HepG2 (cell line): ENCODE results near the gene FEV. TPM values are rescaled to one million over a fixed set of nuclear protein-coding genes. Genes with fewer than 3 reads are reported as not detected.

ENCODE experiments used
- ATAC-seq: fragments of 200-7000 bp; cut with Tn5 transposase; 3 replicates; pipeline ENCODE4 v1.9.1; 2020; ENCODE audit warnings: mild to moderate bottlenecking, moderate library complexity
- BruUV-seq: library from RNA; stranded (reverse); fragments of 400-500 nt; replicated peaks from 2 replicates; lab custom pipeline; 2021; lab: Mats Ljungman, UMichigan
- CTCF ChIA-PET: fragments of 300-600 bp; formaldehyde crosslinking; extraction: SDS; loops from one replicate; lab custom pipeline; 2021; ENCODE audit warnings: low total read pairs, inconsistent platforms, low intra/inter-chr PET ratio; lab: Yijun Ruan, JAX
- POLR2A ChIA-PET: fragments of 350-600 bp; sonication (Branson Sonifier 250); formaldehyde crosslinking; loops from one replicate; lab custom pipeline; 2020; ENCODE audit warnings: antibody characterized with exemption, inconsistent platforms; lab: Yijun Ruan, JAX
- DNase-seq: peaks from one replicate; pipeline ENCODE4 v3.0.0-alpha.2; 2015; ENCODE audit warnings: low spot score
- FAIRE-seq: peaks from 3 replicates; lab custom pipeline; 2011; peaks lifted over from hg19 to GRCh38; lab: Jason Lieb, UNC
- H2AFZ ChIP-seq: one replicate; pipeline ENCODE4 v1.6.1; 2011; ENCODE audit warnings: low read length, inconsistent platforms
- H3K27ac ChIP-seq: fragments of 300-600 bp; 3 replicates; pipeline ENCODE4 v1.8.0; 2011; ENCODE audit warnings: mixed run types, mild to moderate bottlenecking, mixed read lengths, low read length, inconsistent platforms; ENCODE audit not compliant: insufficient read depth; ENCODE audit errors: extremely low read length
- H3K27me3 ChIP-seq, 2 experiments: fragments of 200-600 bp in 1 of 2; 2 replicates in 1 of 2; 3 replicates in 1 of 2; pipeline versions ENCODE4 v1.6.0 to v1.8.0; 2011; ENCODE audit warnings: low read length in 2 of 2, mild to moderate bottlenecking in 2 of 2, moderate library complexity in 2 of 2, inconsistent platforms in 1 of 2; ENCODE audit not compliant: insufficient read depth in 2 of 2, control insufficient read depth in 1 of 2
- H3K36me3 ChIP-seq, 2 experiments: fragments of 200-600 bp in 1 of 2; replicated peaks in 1 of 2; 2 replicates in 1 of 2; 3 replicates in 1 of 2; pipeline versions ENCODE4 v1.5.1 to v1.8.0; 2011; ENCODE audit warnings: low read length in 2 of 2, inconsistent platforms in 1 of 2; ENCODE audit not compliant: insufficient read depth in 2 of 2, control insufficient read depth in 1 of 2
- H3K4me1 ChIP-seq: 2 replicates; pipeline ENCODE4 v1.5.1; 2012; ENCODE audit warnings: low read length, inconsistent platforms; ENCODE audit not compliant: insufficient read depth
- H3K4me2 ChIP-seq: 2 replicates; pipeline ENCODE4 v1.6.0; 2011; ENCODE audit warnings: low read depth, low read length, inconsistent platforms
- H3K4me3 ChIP-seq, 3 experiments: fragments of 200-600 bp in 1 of 3; sonication (generic), shearing (Covaris generic) in 1 of 3; replicated peaks in 1 of 3; 2 replicates each; pipeline ENCODE4 v1.5.1; 2011 to 2016; ENCODE audit warnings: low read length in 3 of 3, inconsistent platforms in 2 of 3, low read depth in 2 of 3, mild to moderate bottlenecking in 2 of 3, control low read depth in 1 of 3, mixed read lengths in 1 of 3; ENCODE audit not compliant: insufficient read depth in 1 of 3
- H3K79me2 ChIP-seq: one replicate; pipeline ENCODE4 v1.6.1; 2011; ENCODE audit warnings: low read length, inconsistent platforms; ENCODE audit not compliant: insufficient read depth
- H3K9ac ChIP-seq: 2 replicates; pipeline ENCODE4 v1.6.0; 2011; ENCODE audit warnings: mild to moderate bottlenecking, low read depth, low read length, inconsistent platforms; ENCODE audit not compliant: insufficient read depth
- H3K9me3 ChIP-seq: 2 replicates; pipeline ENCODE4 v1.5.1; 2012; ENCODE audit warnings: mild to moderate bottlenecking, low read length
- H4K20me1 ChIP-seq: 2 replicates; pipeline ENCODE4 v1.6.0; 2011; ENCODE audit warnings: inconsistent platforms, mild to moderate bottlenecking, low read length, moderate library complexity; ENCODE audit not compliant: insufficient read depth
- ATF4 ChIP-seq, 2 experiments: fragments of 450-650 bp in 1 of 2; sonication (generic) in 1 of 2; formaldehyde crosslinking; IDR thresholded peaks; 2 replicates each; pipeline versions ENCODE4 v1.5.0 to v1.8.0; 2020 to 2022; ENCODE audit warnings: mild to moderate bottlenecking in 1 of 2, missing genetic modification reagents in 1 of 2
- BCL6 ChIP-seq: IDR thresholded peaks from 2 replicates; pipeline ENCODE4 v1.6.1; 2016; ENCODE audit warnings: missing genetic modification reagents, missing compliant biosample characterization
- EP300 ChIP-seq, 3 experiments: sonication (generic) in 1 of 3; formaldehyde crosslinking in 1 of 3; IDR thresholded peaks; 2 replicates each; pipeline versions ENCODE4 v1.5.1 to v1.6.1; 2011 to 2020; ENCODE audit warnings: low read depth in 2 of 3, low read length in 2 of 3, borderline replicate concordance in 1 of 3, improper control_type of control experiment in 1 of 3, mild to moderate bottlenecking in 1 of 3, missing genetic modification reagents in 1 of 3, moderate library complexity in 1 of 3
- HNRNPUL1 ChIP-seq: fragments of 200-400 bp; formaldehyde crosslinking; IDR thresholded peaks from 2 replicates; pipeline ENCODE4 v1.6.1; 2017; ENCODE audit warnings: low read depth, mild to moderate bottlenecking, low read length, moderate library complexity
- KLF16 ChIP-seq, 2 experiments: sonication (generic) in 1 of 2; formaldehyde crosslinking in 1 of 2; IDR thresholded peaks; 2 replicates each; pipeline versions ENCODE4 v1.6.1 to v1.8.0; 2016 to 2023; ENCODE audit warnings: missing genetic modification reagents in 2 of 2, missing compliant biosample characterization in 1 of 2
- NR2F6 ChIP-seq, 2 experiments: IDR thresholded peaks; 2 replicates each; pipeline ENCODE4 v1.6.1; 2016; ENCODE audit warnings: antibody characterized with exemption in 1 of 2, mild to moderate bottlenecking in 1 of 2
- SNRNP70 ChIP-seq: fragments of 200-400 bp; formaldehyde crosslinking; IDR thresholded peaks from 2 replicates; pipeline ENCODE4 v1.6.1; 2017; ENCODE audit warnings: mild to moderate bottlenecking, low read depth, low read length, moderate library complexity
- SOX5 ChIP-seq: IDR thresholded peaks from 2 replicates; pipeline ENCODE4 v1.6.1; 2016; ENCODE audit warnings: borderline replicate concordance
- THAP9 ChIP-seq: sonication (generic); formaldehyde crosslinking; IDR thresholded peaks from 2 replicates; pipeline ENCODE4; 2020; ENCODE audit warnings: missing genetic modification reagents, mild to moderate bottlenecking, borderline replicate concordance
- ZNF441 ChIP-seq: sonication (generic); formaldehyde crosslinking; IDR thresholded peaks from 2 replicates; pipeline ENCODE4 v1.7.0; 2021; ENCODE audit warnings: missing genetic modification reagents, borderline replicate concordance
- ZNF777 ChIP-seq: sonication (generic); formaldehyde crosslinking; IDR thresholded peaks from 2 replicates; pipeline ENCODE4 v1.4.0; 2020; ENCODE audit warnings: missing genetic modification reagents
- WGBS: methylation state at CpG from one replicate; pipeline ENCODE4 v1.1.6; 2017; ENCODE audit warnings: low lambda C conversion rate; 5-methylcytosine and 5-hydroxymethylcytosine counted together
- in situ Hi-C: cut with HindIII; loops from 2 replicates; pipeline ENCODE4 v1.10.0; 2017; ENCODE audit warnings: low pct_unique_long_range_greater_than_20kb; ENCODE audit not compliant: extremely low pct_ligation_motif_present
- intact Hi-C: fragments of 100-400 bp; cut with micrococcal nuclease; formaldehyde crosslinking; loops from one replicate; pipeline ENCODE4 v1.10.0; 2022; ENCODE audit not compliant: unreplicated experiment
- polyA plus RNA-seq, 8 experiments: library from polyadenylated mRNA; depleted of rRNA in 3 of 8; stranded (reverse) in 7 of 8; unstranded in 1 of 8; fragments of >200 nt; fragmentation: Illumina TruSeq in 4 of 8; extraction: Trizol in 4 of 8; gene quantifications; 2 replicates each; pipeline versions ENCODE4 v1.2.1 to v1.2.3, GENCODE V29; 2011 to 2016; ENCODE audit warnings: low read depth in 4 of 8, missing spikeins in 1 of 8, mixed read lengths in 1 of 8; ENCODE audit not compliant: insufficient read depth in 1 of 8
- total RNA-seq, 5 experiments: library from RNA; depleted of rRNA; stranded (reverse); fragments of >200 nt; fragmentation: Illumina TruSeq; extraction: Trizol; gene quantifications; 2 replicates each; pipeline ENCODE4 v1.2.3, GENCODE V29; 2016; ENCODE audit warnings: low read depth in 1 of 5

The FEV gene
- total and polyA plus RNA-seq, 2 of the 13 experiments (the other 11 are each of a cell fraction or from before 2014, with no cell fraction given) = not detected

GRCh38 chr2:218998414-218999002, 13.5 kb upstream of the FEV start:
- CTCF ChIA-PET = no interaction called here
- TF ChIP-seq BCL6 (peak; percentile 70), SNRNP70 (no peak), ZNF777 (CRISPR knock-in tag) (no peak)
- no peaks in the 10 kb centered on the region for H3K9me3 ChIP-seq
- FAIRE-seq = no peak
- H3K27ac ChIP-seq = no peak overlapping the region
- peaks cover 38% of the 10 kb centered on the region for H3K4me1 ChIP-seq
- POLR2A ChIA-PET = no interaction called here
- DNase-seq = no peak
- peaks cover 47% of the 10 kb centered on the region; the same call in 1 of the 2 replicates for H4K20me1 ChIP-seq
- peaks cover 48 to 95% of the 10 kb centered on the region in 2 experiments for H3K27me3 ChIP-seq
- H3K79me2 ChIP-seq = no peaks in the 10 kb centered on the region
- BruUV-seq = no TSS peak
- H3K36me3 ChIP-seq = no peaks in the 10 kb centered on the region
- intact Hi-C loops (no loop called here), in situ Hi-C loops (no loop called here)
- no peak for ATAC-seq
- no peak overlapping the region for H3K9ac ChIP-seq
- H3K4me2 ChIP-seq = no peak overlapping the region
- H3K4me3 ChIP-seq = no peak overlapping the region
- 47% methylated on average over 11 of the region's 12 CpGs for WGBS
- no peak overlapping the region for H2AFZ ChIP-seq

- intact Hi-C loops = no loop called here
- peaks cover 37% of the 10 kb centered on the region for H3K4me1 ChIP-seq
- TF ChIP-seq THAP9 (CRISPR knock-in tag) (no peak), EP300 (IDR thresholded peaks at IDR 0.05; ENCODE audit: low read depth in 2 of 2, low read length in 2 of 2) (no peak), EP300 (CRISPR knock-in tag; IDR thresholded peaks at IDR 0.05; ENCODE audit: borderline replicate concordance) (no peak), SOX5 (no peak), NR2F6 (IDR thresholded peaks at IDR 0.05) (no peak), NR2F6 (CRISPR knock-in tag; IDR thresholded peaks at IDR 0.05) (no peak), HNRNPUL1 (no peak), ATF4 (CRISPR knock-in tag; IDR thresholded peaks at IDR 0.05) (no peak), ZNF441 (no peak), KLF16 (CRISPR knock-in tag; IDR thresholded peaks at IDR 0.05) (no peak)
These were observed 12.7 kb upstream of the FEV start for GRCh38 chr2:218997731-218998130.

More at GRCh38 chr2:218997731-218998130, 12.7 kb upstream of the FEV start:
- Histone ChIP-seq H3K4me3 (no peak overlapping the region), H2AFZ (no peak overlapping the region), H3K36me3 (no peaks in the 10 kb centered on the region), H3K9me3 (no peaks in the 10 kb centered on the region), H3K27ac (no peak overlapping the region), H3K4me2 (no peak overlapping the region), H4K20me1 (peaks cover 45% of the 10 kb centered on the region; the same call in 1 of the 2 replicates), H3K9ac (no peak overlapping the region), H3K27me3 (peaks cover 49 to 95% of the 10 kb centered on the region in 2 experiments), H3K79me2 (no peaks in the 10 kb centered on the region)
- ChIA-PET POLR2A (no interaction called here), CTCF (no interaction called here)
- 8% methylated on average over 2 of the region's 2 CpGs for WGBS
- BruUV-seq = no TSS peak
- FAIRE-seq (no peak), DNase-seq (no peak), ATAC-seq (no peak)
- in situ Hi-C loops = no loop called here
